ENCODE data around the gene PTPRN2.

The PTPRN2 gene

GRCh38 chr7:158576050-158576762, 11.4 kb downstream of the PTPRN2 start:
- DNase-seq (ENCODE audit: low spot score), result no peak

GRCh38 chr7:158574308-158575036, 13.2 kb downstream of the PTPRN2 start:
- no peak for DNase-seq (ENCODE audit: low spot score)

GRCh38 chr7:158573310-158573709, 14.3 kb downstream of the PTPRN2 start:
- no peak for DNase-seq (ENCODE audit: low spot score)

GRCh38 chr7:158572000-158572828, 15.4 kb downstream of the PTPRN2 start:
- DNase-seq (ENCODE audit: low spot score), result no peak

GRCh38 chr7:158570449-158571170, 17.0 kb downstream of the PTPRN2 start:
- DNase-seq (ENCODE audit: low spot score), result no peak

GRCh38 chr7:158569858-158570323, 17.7 kb downstream of the PTPRN2 start:
- no peak for DNase-seq (ENCODE audit: low spot score)

- no peak for DNase-seq (ENCODE audit: low spot score)
These were observed 18.4 kb downstream of the PTPRN2 start for GRCh38 chr7:158568974-158569857.

GRCh38 chr7:158567153-158567603, 20.4 kb downstream of the PTPRN2 start:
- DNase-seq (ENCODE audit: low spot score), result no peak

GRCh38 chr7:158564663-158565035, 23.0 kb downstream of the PTPRN2 start:
- no peak for DNase-seq (ENCODE audit: low spot score)

- DNase-seq (ENCODE audit: low spot score), result no peak
These were observed 23.5 kb downstream of the PTPRN2 start for GRCh38 chr7:158563911-158564662.

GRCh38 chr7:158563051-158563450, 24.6 kb downstream of the PTPRN2 start:
- DNase-seq (ENCODE audit: low spot score), result no peak

GRCh38 chr7:158562517-158562916, 25.1 kb downstream of the PTPRN2 start:
- DNase-seq (ENCODE audit: low spot score), result no peak

GRCh38 chr7:158561659-158562058, 26.0 kb downstream of the PTPRN2 start:
- no peak for DNase-seq (ENCODE audit: low spot score)

- no peak for DNase-seq (ENCODE audit: low spot score)
These were observed 27.2 kb downstream of the PTPRN2 start for GRCh38 chr7:158560386-158560785.

- no peak for DNase-seq (ENCODE audit: low spot score)
These were observed 28.3 kb downstream of the PTPRN2 start for GRCh38 chr7:158559356-158559755.

GRCh38 chr7:158558816-158559215, 28.8 kb downstream of the PTPRN2 start:
- no peak for DNase-seq (ENCODE audit: low spot score)

- no peak for DNase-seq (ENCODE audit: low spot score)
These were observed 30.2 kb downstream of the PTPRN2 start for GRCh38 chr7:158557441-158557755.

GRCh38 chr7:158556721-158557440, 30.7 kb downstream of the PTPRN2 start:
- DNase-seq (ENCODE audit: low spot score), result no peak

GRCh38 chr7:158555034-158555520, 32.5 kb downstream of the PTPRN2 start:
- DNase-seq (ENCODE audit: low spot score), result no peak

Measured in D341Med (cell line).